ENCODE results near the gene WDFY4.

WDFY4 gene

GRCh38 chr10:48965460-48965859, 280.8 kb downstream of the WDFY4 start:
- no peak for TF ChIP-seq CTCF (conservative IDR thresholded peaks at IDR 0.05; ENCODE audit: low read depth, low read length)
- DNase-seq (ENCODE audit: low read depth): no peak
- H3K4me3 ChIP-seq (ENCODE audit: low read depth, low read length): no peak overlapping the region

- no peak overlapping the region for H3K4me3 ChIP-seq (ENCODE audit: low read depth, low read length)
- no peak for TF ChIP-seq CTCF (conservative IDR thresholded peaks at IDR 0.05; ENCODE audit: low read depth, low read length)
- DNase-seq (ENCODE audit: low read depth): no peak
Measured at GRCh38 chr10:48968036-48968435, 283.4 kb downstream of the WDFY4 start.

- no peak for DNase-seq (ENCODE audit: low read depth)
- TF ChIP-seq CTCF (conservative IDR thresholded peaks at IDR 0.05; ENCODE audit: low read depth, low read length): no peak
- no peak overlapping the region for H3K4me3 ChIP-seq (ENCODE audit: low read depth, low read length)
Measured at GRCh38 chr10:48970046-48970445, 285.4 kb downstream of the WDFY4 start.

GRCh38 chr10:48970654-48971053, 286.0 kb downstream of the WDFY4 start:
- TF ChIP-seq CTCF (conservative IDR thresholded peaks at IDR 0.05; ENCODE audit: low read depth, low read length): no peak
- DNase-seq (ENCODE audit: low read depth): no peak
- no peak overlapping the region for H3K4me3 ChIP-seq (ENCODE audit: low read depth, low read length)

GRCh38 chr10:48973065-48973464, 288.4 kb downstream of the WDFY4 start:
- no peak for TF ChIP-seq CTCF (conservative IDR thresholded peaks at IDR 0.05; ENCODE audit: low read depth, low read length)
- H3K4me3 ChIP-seq (ENCODE audit: low read depth, low read length): no peak overlapping the region
- DNase-seq (ENCODE audit: low read depth): no peak

GRCh38 chr10:48974510-48975156, 290.0 kb downstream of the WDFY4 start:
- no peak overlapping the region for H3K4me3 ChIP-seq (ENCODE audit: low read depth, low read length)
- DNase-seq (ENCODE audit: low read depth): no peak
- TF ChIP-seq CTCF (conservative IDR thresholded peaks at IDR 0.05; ENCODE audit: low read depth, low read length): no peak

- H3K4me3 ChIP-seq (ENCODE audit: low read depth, low read length): no peak overlapping the region
- DNase-seq (ENCODE audit: low read depth): peak; percentile 33
- peak; percentile 42 for TF ChIP-seq CTCF (conservative IDR thresholded peaks at IDR 0.05; ENCODE audit: low read depth, low read length)
Measured at GRCh38 chr10:48976196-48976595, 291.5 kb downstream of the WDFY4 start.

Measured in choroid plexus epithelial cell (primary cell).